ENCODE measurements around the gene FLNC.

Gene FLNC

DNA sequence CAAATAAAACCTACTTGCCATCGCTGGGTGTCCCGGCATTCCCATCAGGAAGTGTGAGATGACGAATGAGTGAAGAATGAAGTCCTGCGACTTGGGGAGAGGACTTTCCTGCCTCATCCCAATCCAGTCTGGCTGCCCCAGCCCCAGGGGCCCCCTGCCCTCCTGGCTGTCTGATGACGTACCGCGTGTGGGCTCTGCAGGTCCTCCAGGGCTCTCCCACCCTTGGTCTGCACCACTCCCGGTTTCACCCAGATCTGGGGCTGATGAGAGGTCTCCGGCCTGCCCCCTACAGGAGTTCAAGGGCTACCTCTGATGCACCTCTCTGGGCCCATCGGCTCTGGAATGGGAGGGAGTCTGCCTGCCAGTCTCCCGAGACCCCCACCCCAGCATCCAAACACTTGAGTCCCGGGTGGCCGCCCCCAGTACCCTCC is 42.2 kb downstream of the FLNC start:
- ChIA-PET POLR2A (interaction anchor here (1.5 kb wide), 1 partner anchor 9 kb away, joined by 5 read pairs; the partner anchor contains the start of gene ATP6V1F), CTCF (interaction anchor here (0.9 kb wide), 1 partner anchor 46 kb away, joined by 3 read pairs; no protein-coding TSS in a partner anchor)
- TF ChIP-seq L3MBTL2 (conservative IDR thresholded peaks at IDR 0.05) (no peak), SP1 (IDR thresholded peaks at IDR 0.05) (no peak), ARNT (IDR thresholded peaks at IDR 0.05) (no peak), BHLHE40 (IDR thresholded peaks at IDR 0.05; ENCODE audit: borderline replicate concordance) (no peak), TARDBP (IDR thresholded peaks at IDR 0.05) (no peak), ZNF384 (IDR thresholded peaks at IDR 0.05) (no peak), HDGF (IDR thresholded peaks at IDR 0.05; ENCODE audit: borderline replicate concordance) (no peak), SUZ12 (IDR thresholded peaks at IDR 0.05) (no peak)
- peak; percentile 30 for DNase-seq (ENCODE audit: extremely low spot score)

DNA sequence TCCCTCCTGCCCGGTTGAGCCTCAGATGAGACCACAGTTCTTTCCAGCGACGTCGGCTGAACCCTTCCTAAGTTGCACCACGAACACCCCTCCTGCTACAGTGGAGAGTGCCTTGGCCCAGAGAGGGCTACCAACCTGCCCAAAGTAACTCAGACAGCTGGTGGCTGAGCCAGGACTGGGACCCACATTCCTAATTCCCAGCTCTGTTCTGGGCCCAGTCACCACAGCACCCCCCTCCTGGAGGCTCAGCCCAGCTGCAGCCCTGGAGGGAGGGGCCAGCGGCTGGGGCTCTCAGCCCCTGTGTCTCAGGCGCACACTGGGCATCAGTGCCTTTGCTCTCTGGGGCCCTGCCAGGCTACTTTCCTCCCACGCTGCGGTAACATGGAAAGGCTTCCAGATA is 43.0 kb downstream of the FLNC start:
- DNase-seq (ENCODE audit: extremely low spot score), result no peak
- POLR2A ChIA-PET, result interaction anchor here (1.5 kb wide), 1 partner anchor 10 kb away, joined by 5 read pairs; the partner anchor contains the start of gene ATP6V1F
- CTCF ChIA-PET, result interaction anchor here (0.8 to 1.7 kb wide), 4 partner anchors 10 to 46 kb away, joined by 3 to 8 read pairs (median 3); partner anchors contain the start of gene ATP6V1F
- TF ChIP-seq SP1 (IDR thresholded peaks at IDR 0.05) (no peak), TARDBP (IDR thresholded peaks at IDR 0.05) (no peak), BHLHE40 (IDR thresholded peaks at IDR 0.05; ENCODE audit: borderline replicate concordance) (no peak), HDGF (IDR thresholded peaks at IDR 0.05; ENCODE audit: borderline replicate concordance) (no peak), SUZ12 (IDR thresholded peaks at IDR 0.05) (no peak), FOXK2 (IDR thresholded peaks at IDR 0.05) (no peak), FOXM1 (IDR thresholded peaks at IDR 0.05; ENCODE audit: borderline replicate concordance) (no peak), ARNT (IDR thresholded peaks at IDR 0.05) (no peak), ZNF384 (IDR thresholded peaks at IDR 0.05) (no peak), ELF4 (IDR thresholded peaks at IDR 0.05) (no peak), FOXA1 (IDR thresholded peaks at IDR 0.05) (no peak), LEF1 (IDR thresholded peaks at IDR 0.05; ENCODE audit: borderline replicate concordance) (no peak), CTBP1 (IDR thresholded peaks at IDR 0.05; ENCODE audit: borderline replicate concordance) (no peak), L3MBTL2 (conservative IDR thresholded peaks at IDR 0.05) (no peak), NFRKB (IDR thresholded peaks at IDR 0.05) (no peak)
- TF ChIP-seq, protein P1, sequence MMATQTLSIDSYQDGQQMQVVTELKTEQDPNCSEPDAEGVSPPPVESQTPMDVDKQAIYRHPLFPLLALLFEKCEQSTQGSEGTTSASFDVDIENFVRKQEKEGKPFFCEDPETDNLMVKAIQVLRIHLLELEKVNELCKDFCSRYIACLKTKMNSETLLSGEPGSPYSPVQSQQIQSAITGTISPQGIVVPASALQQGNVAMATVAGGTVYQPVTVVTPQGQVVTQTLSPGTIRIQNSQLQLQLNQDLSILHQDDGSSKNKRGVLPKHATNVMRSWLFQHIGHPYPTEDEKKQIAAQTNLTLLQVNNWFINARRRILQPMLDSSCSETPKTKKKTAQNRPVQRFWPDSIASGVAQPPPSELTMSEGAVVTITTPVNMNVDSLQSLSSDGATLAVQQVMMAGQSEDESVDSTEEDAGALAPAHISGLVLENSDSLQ (IDR thresholded peaks at IDR 0.05), result no peak

DNA sequence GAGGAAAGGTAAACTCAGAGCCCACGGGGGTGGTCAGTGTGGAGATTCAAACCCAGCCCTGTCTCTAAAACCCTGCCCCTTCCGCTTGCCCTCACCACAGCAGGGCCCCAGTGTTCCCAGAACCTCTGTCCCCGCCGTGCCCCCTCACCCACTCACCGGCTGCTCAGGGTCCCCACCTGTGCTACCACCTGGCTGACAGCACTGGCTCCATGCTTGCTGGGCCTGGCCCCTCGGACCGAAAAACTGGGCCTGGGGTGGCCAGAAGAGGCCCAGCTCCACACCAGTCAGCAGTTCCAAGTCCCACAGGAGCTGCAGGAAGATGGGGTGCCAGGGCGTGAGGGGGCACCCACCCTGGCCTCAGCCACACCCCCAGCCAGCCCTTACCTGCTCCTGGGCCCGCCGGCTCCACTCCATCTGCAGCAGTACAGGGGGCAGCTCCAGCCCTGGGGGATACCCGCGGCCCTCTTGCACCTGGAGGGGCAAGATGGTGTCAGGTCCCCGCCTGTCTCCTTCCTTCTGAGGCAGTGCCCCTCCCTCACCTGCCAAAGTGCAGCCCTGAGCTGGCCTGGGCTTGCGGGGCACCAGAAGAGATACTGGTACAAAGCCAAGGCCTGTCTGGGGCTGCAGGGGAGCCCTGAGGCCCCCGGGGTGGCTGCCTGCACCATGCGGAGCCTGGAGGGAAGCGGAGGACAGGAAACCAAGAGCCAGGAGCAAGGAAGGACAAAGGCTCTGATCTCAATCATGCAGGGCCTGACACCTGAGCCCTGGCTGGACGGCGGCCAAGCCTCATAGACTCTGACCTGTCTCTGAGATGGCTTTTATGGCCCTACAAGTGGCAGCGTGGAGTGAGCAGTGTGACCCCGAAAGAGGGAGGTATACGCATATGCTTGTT is 44.2 kb downstream of the FLNC start:
- TF ChIP-seq TARDBP (IDR thresholded peaks at IDR 0.05), result no peak
- TF ChIP-seq NFRKB (IDR thresholded peaks at IDR 0.05), result no peak
- TF ChIP-seq FOXK2 (IDR thresholded peaks at IDR 0.05), result no peak
- ChIA-PET POLR2A (interaction anchor here (0.7 kb wide), 1 partner anchor 145 kb away, joined by 4 read pairs; no protein-coding TSS in a partner anchor), CTCF (interaction anchor here (0.6 to 1.7 kb wide), 3 partner anchors 9 to 30 kb away, joined by 3 to 8 read pairs (median 3); no protein-coding TSS in a partner anchor)
- DNase-seq (ENCODE audit: extremely low spot score), result no peak

DNA sequence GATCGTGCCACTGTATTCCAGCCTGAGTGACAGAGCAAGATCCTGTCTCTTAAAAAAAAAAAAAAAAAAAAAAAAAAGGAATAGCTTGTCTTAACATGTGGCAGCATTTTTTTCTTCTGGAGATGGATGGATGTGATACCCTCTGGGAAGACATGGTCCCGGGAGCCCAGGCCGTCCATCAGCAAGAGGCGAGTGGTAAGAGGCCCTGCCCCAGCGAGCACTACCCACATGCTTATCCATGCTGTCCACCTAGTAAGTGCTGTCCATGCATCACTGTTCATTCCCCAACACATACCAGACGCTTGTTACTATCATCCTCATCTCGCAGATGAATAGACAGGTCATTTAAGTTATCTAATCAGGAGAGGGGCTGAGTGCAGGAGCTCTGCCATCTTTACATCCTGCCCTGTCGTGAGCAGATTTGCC is 45.3 kb downstream of the FLNC start:
- ChIA-PET POLR2A (no interaction called here), CTCF (interaction anchor here (0.6 kb wide), 1 partner anchor 8 kb away, joined by 3 read pairs; no protein-coding TSS in a partner anchor)
- TF ChIP-seq L3MBTL2 (conservative IDR thresholded peaks at IDR 0.05), result no peak
- TF ChIP-seq FOXM1 (IDR thresholded peaks at IDR 0.05; ENCODE audit: borderline replicate concordance), result no peak
- TF ChIP-seq, protein P1 (IDR thresholded peaks at IDR 0.05), result no peak
- TF ChIP-seq ELF4 (IDR thresholded peaks at IDR 0.05), result no peak
- TF ChIP-seq SP1 (IDR thresholded peaks at IDR 0.05), result no peak
- TF ChIP-seq TARDBP (IDR thresholded peaks at IDR 0.05), result no peak
- no peak for TF ChIP-seq BHLHE40 (IDR thresholded peaks at IDR 0.05; ENCODE audit: borderline replicate concordance)
- no peak for TF ChIP-seq FOXK2 (IDR thresholded peaks at IDR 0.05)
- no peak for TF ChIP-seq HDGF (IDR thresholded peaks at IDR 0.05; ENCODE audit: borderline replicate concordance)
- TF ChIP-seq ARNT (IDR thresholded peaks at IDR 0.05), result no peak
- TF ChIP-seq FOXA1 (IDR thresholded peaks at IDR 0.05), result no peak
- TF ChIP-seq LEF1 (IDR thresholded peaks at IDR 0.05; ENCODE audit: borderline replicate concordance), result no peak
- no peak for TF ChIP-seq ZNF384 (IDR thresholded peaks at IDR 0.05)
- no peak for TF ChIP-seq NFRKB (IDR thresholded peaks at IDR 0.05)
- TF ChIP-seq SUZ12 (IDR thresholded peaks at IDR 0.05), result no peak
- TF ChIP-seq CTBP1 (IDR thresholded peaks at IDR 0.05; ENCODE audit: borderline replicate concordance), result no peak
- DNase-seq (ENCODE audit: extremely low spot score), result no peak

DNA sequence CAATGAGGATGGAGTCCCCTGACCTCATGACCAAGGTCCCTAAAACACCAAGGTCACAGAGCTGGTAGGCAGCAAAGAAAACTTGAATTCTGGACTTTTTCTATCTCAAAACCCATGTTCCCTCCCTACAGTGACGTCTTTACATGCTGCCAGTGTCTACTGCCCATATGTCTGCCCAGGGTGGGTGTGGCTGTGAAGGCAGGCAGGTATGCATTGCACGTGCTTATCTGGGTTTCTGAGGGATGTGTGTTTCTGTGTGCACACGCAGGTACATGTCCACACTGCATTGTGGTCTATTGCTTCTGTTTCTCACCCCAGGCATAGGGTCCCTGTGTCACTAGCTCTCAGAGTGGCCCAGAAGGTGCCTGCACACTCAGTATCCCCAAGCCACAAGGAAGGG is 45.9 kb downstream of the FLNC start:
- DNase-seq (ENCODE audit: extremely low spot score), result no peak
- ChIA-PET CTCF (no interaction called here), POLR2A (no interaction called here)
- no peak for TF ChIP-seq HDGF (IDR thresholded peaks at IDR 0.05; ENCODE audit: borderline replicate concordance)
- no peak for TF ChIP-seq BHLHE40 (IDR thresholded peaks at IDR 0.05; ENCODE audit: borderline replicate concordance)
- TF ChIP-seq CTBP1 (IDR thresholded peaks at IDR 0.05; ENCODE audit: borderline replicate concordance), result no peak
- TF ChIP-seq SP1 (IDR thresholded peaks at IDR 0.05), result no peak

DNA sequence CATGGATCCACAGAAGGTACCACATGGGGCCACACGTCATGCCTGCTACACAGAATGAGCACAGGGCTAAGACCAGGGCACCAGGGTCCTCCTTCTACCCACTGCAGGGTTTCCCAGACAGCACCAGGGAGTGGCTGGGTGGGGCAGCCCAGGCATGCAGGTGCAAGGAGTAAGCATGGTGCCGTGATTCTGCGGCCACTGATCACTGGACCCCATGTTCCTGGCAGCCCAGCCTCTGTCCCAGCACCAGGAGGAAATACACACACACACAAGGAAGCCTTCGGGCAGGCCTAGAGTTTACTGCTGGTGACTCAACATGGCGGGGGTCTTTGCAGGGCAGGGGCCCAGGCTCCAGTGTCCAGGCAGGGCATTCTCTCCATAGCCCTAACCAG is 46.4 kb downstream of the FLNC start:
- ChIA-PET CTCF (no interaction called here), POLR2A (no interaction called here)
- TF ChIP-seq ARNT (IDR thresholded peaks at IDR 0.05) (no peak), ZNF384 (IDR thresholded peaks at IDR 0.05) (no peak), FOXA1 (IDR thresholded peaks at IDR 0.05) (no peak), SP1 (IDR thresholded peaks at IDR 0.05) (no peak), L3MBTL2 (conservative IDR thresholded peaks at IDR 0.05) (no peak), BHLHE40 (IDR thresholded peaks at IDR 0.05; ENCODE audit: borderline replicate concordance) (no peak), FOXM1 (IDR thresholded peaks at IDR 0.05; ENCODE audit: borderline replicate concordance) (no peak), FOXK2 (IDR thresholded peaks at IDR 0.05) (no peak), ELF4 (IDR thresholded peaks at IDR 0.05) (no peak), NFRKB (IDR thresholded peaks at IDR 0.05) (no peak), HDGF (IDR thresholded peaks at IDR 0.05; ENCODE audit: borderline replicate concordance) (no peak), TARDBP (IDR thresholded peaks at IDR 0.05) (no peak), SUZ12 (IDR thresholded peaks at IDR 0.05) (no peak)
- TF ChIP-seq, protein P1 (IDR thresholded peaks at IDR 0.05), result no peak
- no peak for DNase-seq (ENCODE audit: extremely low spot score)
